HepG2 (cell line): ENCODE results near the gene PRDX3. TPM values are rescaled to one million over a fixed set of nuclear protein-coding genes. Genes with fewer than 3 reads are reported as not detected.

ENCODE experiments used
- CHCHD3 ChIP-seq: sonication (generic); formaldehyde crosslinking; IDR thresholded peaks from 2 replicates; pipeline ENCODE4 v1.8.0; 2022; ENCODE audit warnings: mild to moderate bottlenecking, missing genetic modification reagents, moderate library complexity
- HMGXB4 ChIP-seq, 2 experiments: sonication (generic) in 1 of 2; formaldehyde crosslinking in 1 of 2; IDR thresholded peaks; 2 replicates each; pipeline versions ENCODE4 v1.4.0 to v1.6.1; 2018 to 2020; ENCODE audit warnings: missing genetic modification reagents in 2 of 2, borderline replicate concordance in 1 of 2, low read depth in 1 of 2, mild to moderate bottlenecking in 1 of 2, missing biosample characterization in 1 of 2
- HNRNPLL ChIP-seq: fragments of 200-400 bp; formaldehyde crosslinking; IDR thresholded peaks from 2 replicates; pipeline ENCODE4 v1.6.1; 2017; ENCODE audit warnings: mild to moderate bottlenecking, low read depth, low read length; ENCODE audit not compliant: poor library complexity, severe bottlenecking
- IKZF4 ChIP-seq: sonication (generic); formaldehyde crosslinking; IDR thresholded peaks from 2 replicates; pipeline ENCODE4 v1.5.1; 2020; ENCODE audit warnings: borderline replicate concordance, mild to moderate bottlenecking, low read depth, missing genetic modification reagents; ENCODE audit errors: not compliant biosample characterization
- MBNL3 ChIP-seq: fragments of 250-450 bp; sonication (Bioruptor Pico); conservative IDR thresholded peaks from 2 replicates; pipeline ENCODE4 v1.8.0; 2022; ENCODE audit warnings: mild to moderate bottlenecking, inconsistent platforms
- NR2F6 ChIP-seq, 2 experiments: IDR thresholded peaks; 2 replicates each; pipeline ENCODE4 v1.6.1; 2016; ENCODE audit warnings: antibody characterized with exemption in 1 of 2, mild to moderate bottlenecking in 1 of 2
- SALL2 ChIP-seq: sonication (generic); formaldehyde crosslinking; IDR thresholded peaks from 2 replicates; pipeline ENCODE4 v1.8.1; 2023; ENCODE audit warnings: mild to moderate bottlenecking, missing genetic modification reagents, inconsistent platforms
- SIN3A ChIP-seq: IDR thresholded peaks from 2 replicates; pipeline ENCODE4 v1.6.1; 2011; ENCODE audit warnings: low read depth, mild to moderate bottlenecking, control low read depth, low read length, borderline replicate concordance
- SP5 ChIP-seq: IDR thresholded peaks from 2 replicates; pipeline ENCODE4 v1.6.1; 2016; ENCODE audit warnings: low read depth, borderline replicate concordance
- YY1 ChIP-seq: IDR thresholded peaks from 2 replicates; pipeline ENCODE4 v1.6.1; 2011; ENCODE audit warnings: low read length, low read depth, moderate library complexity, mild to moderate bottlenecking; ENCODE audit not compliant: insufficient read depth, insufficient replicate concordance
- ZNF34 ChIP-seq: sonication (generic); formaldehyde crosslinking; IDR thresholded peaks from 2 replicates; pipeline ENCODE4 v1.4.0; 2020; ENCODE audit warnings: mild to moderate bottlenecking, missing genetic modification reagents, borderline replicate concordance
- ZNF558 ChIP-seq: sonication (generic); formaldehyde crosslinking; IDR thresholded peaks from 2 replicates; pipeline ENCODE4 v1.9.0; 2022; ENCODE audit warnings: mild to moderate bottlenecking, missing genetic modification reagents, borderline replicate concordance
- ZSCAN29 ChIP-seq: sonication (generic); formaldehyde crosslinking; conservative IDR thresholded peaks from 2 replicates; pipeline ENCODE4 v1.4.0; 2020; ENCODE audit warnings: mild to moderate bottlenecking, missing genetic modification reagents
- polyA plus RNA-seq, 8 experiments: library from polyadenylated mRNA; depleted of rRNA in 3 of 8; stranded (reverse) in 7 of 8; unstranded in 1 of 8; fragments of >200 nt; fragmentation: Illumina TruSeq in 4 of 8; extraction: Trizol in 4 of 8; gene quantifications; 2 replicates each; pipeline versions ENCODE4 v1.2.1 to v1.2.3, GENCODE V29; 2011 to 2016; ENCODE audit warnings: low read depth in 4 of 8, missing spikeins in 1 of 8, mixed read lengths in 1 of 8; ENCODE audit not compliant: insufficient read depth in 1 of 8
- total RNA-seq, 5 experiments: library from RNA; depleted of rRNA; stranded (reverse); fragments of >200 nt; fragmentation: Illumina TruSeq; extraction: Trizol; gene quantifications; 2 replicates each; pipeline ENCODE4 v1.2.3, GENCODE V29; 2016; ENCODE audit warnings: low read depth in 1 of 5
- TF ChIP-seq, protein P1 (sequence below): IDR thresholded peaks from 2 replicates; pipeline ENCODE4 v1.6.1; 2016; ENCODE audit warnings: low read depth
- TF ChIP-seq, protein P2 (sequence below): sonication (generic); formaldehyde crosslinking; IDR thresholded peaks from 2 replicates; pipeline ENCODE4 v1.4.0; 2020; ENCODE audit warnings: missing genetic modification reagents
- TF ChIP-seq, protein P3 (sequence below): sonication (generic); formaldehyde crosslinking; IDR thresholded peaks from 2 replicates; pipeline ENCODE4 v1.5.1; 2020; ENCODE audit warnings: mild to moderate bottlenecking, missing genetic modification reagents, borderline replicate concordance

PRDX3 gene
- total and polyA plus RNA-seq, 2 of the 13 experiments (the other 11 are each of a cell fraction or from before 2014, with no cell fraction given): 407 to 565 TPM

DNA sequence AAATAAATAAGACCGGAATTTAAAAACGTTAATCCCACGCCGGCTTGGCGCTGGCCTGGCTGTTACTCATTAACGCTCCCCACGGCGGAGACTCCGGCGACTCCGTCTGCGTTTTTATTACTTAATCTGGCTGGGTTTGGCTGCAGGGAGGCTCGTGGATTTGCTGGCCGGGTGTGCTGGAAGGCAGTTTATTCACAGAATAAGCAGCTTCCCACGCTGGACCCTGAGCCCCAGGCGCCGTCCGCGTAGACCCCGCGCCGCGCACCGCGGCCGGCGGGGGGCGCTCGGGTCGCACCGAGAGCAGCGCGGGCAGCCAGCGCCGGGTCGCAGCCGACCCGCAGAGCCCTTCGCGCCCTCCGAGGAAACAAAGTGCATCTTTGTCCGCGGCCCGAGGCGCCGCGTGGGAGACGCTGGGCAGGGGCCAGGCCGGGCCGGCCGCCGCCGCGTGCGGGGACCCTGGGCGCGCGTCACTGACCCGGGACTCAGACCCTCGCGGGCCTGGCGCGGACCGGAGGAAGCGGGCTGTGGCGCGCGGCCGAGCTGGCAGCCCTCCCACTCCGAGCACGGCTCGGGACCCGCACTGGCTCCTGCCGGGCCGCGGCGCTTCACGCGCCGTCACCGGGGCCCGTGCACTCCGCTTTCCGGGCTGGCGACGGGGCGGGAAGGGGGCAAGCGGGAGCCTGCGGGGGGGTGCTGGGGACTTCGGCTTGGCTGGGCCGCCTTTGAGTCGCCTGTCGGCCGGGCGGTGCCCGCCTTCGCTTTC, 28.2 kb upstream of the PRDX3 start (continued):
- TF ChIP-seq, protein P1, sequence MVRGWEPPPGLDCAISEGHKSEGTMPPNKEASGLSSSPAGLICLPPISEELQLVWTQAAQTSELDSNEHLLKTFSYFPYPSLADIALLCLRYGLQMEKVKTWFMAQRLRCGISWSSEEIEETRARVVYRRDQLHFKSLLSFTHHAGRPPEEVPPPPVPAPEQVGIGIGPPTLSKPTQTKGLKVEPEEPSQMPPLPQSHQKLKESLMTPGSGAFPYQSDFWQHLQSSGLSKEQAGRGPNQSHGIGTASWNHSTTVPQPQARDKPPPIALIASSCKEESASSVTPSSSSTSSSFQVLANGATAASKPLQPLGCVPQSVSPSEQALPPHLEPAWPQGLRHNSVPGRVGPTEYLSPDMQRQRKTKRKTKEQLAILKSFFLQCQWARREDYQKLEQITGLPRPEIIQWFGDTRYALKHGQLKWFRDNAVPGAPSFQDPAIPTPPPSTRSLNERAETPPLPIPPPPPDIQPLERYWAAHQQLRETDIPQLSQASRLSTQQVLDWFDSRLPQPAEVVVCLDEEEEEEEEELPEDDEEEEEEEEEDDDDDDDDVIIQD (CRISPR knock-in tag): no peak
- TF ChIP-seq HMGXB4 (CRISPR knock-in tag; IDR thresholded peaks at IDR 0.05; ENCODE audit: borderline replicate concordance in 1 of 2, low read depth in 1 of 2) (peak in 1 of 2 experiments; percentile 36; a peak in 1 of 4 replicates), SALL2 (CRISPR knock-in tag) (peak; percentile 4; the same call in 1 of the 2 replicates), SP5 (CRISPR knock-in tag) (no peak), IKZF4 (CRISPR knock-in tag) (peak; percentile 63), CHCHD3 (CRISPR knock-in tag) (0 out of 2 replicates have a peak, but pooled peaks have one; percentile 37), ZNF34 (CRISPR knock-in tag) (peak; percentile 80; the same call in 1 of the 2 replicates), SIN3A (0 out of 2 replicates have a peak, but pooled peaks have one; percentile 0), ZSCAN29 (CRISPR knock-in tag) (peak; percentile 100), YY1 (peak; percentile 55), NR2F6 (IDR thresholded peaks at IDR 0.05) (no peak), NR2F6 (CRISPR knock-in tag; IDR thresholded peaks at IDR 0.05) (no peak), HNRNPLL (peak; percentile 65), ZNF558 (CRISPR knock-in tag) (peak; percentile 80; the same call in 1 of the 2 replicates), MBNL3 (CRISPR knock-in tag) (no peak)
- TF ChIP-seq, protein P2, sequence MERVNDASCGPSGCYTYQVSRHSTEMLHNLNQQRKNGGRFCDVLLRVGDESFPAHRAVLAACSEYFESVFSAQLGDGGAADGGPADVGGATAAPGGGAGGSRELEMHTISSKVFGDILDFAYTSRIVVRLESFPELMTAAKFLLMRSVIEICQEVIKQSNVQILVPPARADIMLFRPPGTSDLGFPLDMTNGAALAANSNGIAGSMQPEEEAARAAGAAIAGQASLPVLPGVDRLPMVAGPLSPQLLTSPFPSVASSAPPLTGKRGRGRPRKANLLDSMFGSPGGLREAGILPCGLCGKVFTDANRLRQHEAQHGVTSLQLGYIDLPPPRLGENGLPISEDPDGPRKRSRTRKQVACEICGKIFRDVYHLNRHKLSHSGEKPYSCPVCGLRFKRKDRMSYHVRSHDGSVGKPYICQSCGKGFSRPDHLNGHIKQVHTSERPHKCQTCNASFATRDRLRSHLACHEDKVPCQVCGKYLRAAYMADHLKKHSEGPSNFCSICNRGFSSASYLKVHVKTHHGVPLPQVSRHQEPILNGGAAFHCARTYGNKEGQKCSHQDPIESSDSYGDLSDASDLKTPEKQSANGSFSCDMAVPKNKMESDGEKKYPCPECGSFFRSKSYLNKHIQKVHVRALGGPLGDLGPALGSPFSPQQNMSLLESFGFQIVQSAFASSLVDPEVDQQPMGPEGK (CRISPR knock-in tag): no peak
- TF ChIP-seq, protein P3, sequence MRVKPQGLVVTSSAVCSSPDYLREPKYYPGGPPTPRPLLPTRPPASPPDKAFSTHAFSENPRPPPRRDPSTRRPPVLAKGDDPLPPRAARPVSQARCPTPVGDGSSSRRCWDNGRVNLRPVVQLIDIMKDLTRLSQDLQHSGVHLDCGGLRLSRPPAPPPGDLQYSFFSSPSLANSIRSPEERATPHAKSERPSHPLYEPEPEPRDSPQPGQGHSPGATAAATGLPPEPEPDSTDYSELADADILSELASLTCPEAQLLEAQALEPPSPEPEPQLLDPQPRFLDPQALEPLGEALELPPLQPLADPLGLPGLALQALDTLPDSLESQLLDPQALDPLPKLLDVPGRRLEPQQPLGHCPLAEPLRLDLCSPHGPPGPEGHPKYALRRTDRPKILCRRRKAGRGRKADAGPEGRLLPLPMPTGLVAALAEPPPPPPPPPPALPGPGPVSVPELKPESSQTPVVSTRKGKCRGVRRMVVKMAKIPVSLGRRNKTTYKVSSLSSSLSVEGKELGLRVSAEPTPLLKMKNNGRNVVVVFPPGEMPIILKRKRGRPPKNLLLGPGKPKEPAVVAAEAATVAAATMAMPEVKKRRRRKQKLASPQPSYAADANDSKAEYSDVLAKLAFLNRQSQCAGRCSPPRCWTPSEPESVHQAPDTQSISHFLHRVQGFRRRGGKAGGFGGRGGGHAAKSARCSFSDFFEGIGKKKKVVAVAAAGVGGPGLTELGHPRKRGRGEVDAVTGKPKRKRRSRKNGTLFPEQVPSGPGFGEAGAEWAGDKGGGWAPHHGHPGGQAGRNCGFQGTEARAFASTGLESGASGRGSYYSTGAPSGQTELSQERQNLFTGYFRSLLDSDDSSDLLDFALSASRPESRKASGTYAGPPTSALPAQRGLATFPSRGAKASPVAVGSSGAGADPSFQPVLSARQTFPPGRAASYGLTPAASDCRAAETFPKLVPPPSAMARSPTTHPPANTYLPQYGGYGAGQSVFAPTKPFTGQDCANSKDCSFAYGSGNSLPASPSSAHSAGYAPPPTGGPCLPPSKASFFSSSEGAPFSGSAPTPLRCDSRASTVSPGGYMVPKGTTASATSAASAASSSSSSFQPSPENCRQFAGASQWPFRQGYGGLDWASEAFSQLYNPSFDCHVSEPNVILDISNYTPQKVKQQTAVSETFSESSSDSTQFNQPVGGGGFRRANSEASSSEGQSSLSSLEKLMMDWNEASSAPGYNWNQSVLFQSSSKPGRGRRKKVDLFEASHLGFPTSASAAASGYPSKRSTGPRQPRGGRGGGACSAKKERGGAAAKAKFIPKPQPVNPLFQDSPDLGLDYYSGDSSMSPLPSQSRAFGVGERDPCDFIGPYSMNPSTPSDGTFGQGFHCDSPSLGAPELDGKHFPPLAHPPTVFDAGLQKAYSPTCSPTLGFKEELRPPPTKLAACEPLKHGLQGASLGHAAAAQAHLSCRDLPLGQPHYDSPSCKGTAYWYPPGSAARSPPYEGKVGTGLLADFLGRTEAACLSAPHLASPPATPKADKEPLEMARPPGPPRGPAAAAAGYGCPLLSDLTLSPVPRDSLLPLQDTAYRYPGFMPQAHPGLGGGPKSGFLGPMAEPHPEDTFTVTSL (CRISPR knock-in tag): no peak
